ENCODE measurements around the gene CHST10. TPM values are rescaled to one million over a fixed set of nuclear protein-coding genes. Genes with fewer than 3 reads are reported as not detected.

CHST10 gene
- total and polyA plus RNA-seq, 8 donors: 1.7 to 6.5 (median 3.8) TPM

DNA sequence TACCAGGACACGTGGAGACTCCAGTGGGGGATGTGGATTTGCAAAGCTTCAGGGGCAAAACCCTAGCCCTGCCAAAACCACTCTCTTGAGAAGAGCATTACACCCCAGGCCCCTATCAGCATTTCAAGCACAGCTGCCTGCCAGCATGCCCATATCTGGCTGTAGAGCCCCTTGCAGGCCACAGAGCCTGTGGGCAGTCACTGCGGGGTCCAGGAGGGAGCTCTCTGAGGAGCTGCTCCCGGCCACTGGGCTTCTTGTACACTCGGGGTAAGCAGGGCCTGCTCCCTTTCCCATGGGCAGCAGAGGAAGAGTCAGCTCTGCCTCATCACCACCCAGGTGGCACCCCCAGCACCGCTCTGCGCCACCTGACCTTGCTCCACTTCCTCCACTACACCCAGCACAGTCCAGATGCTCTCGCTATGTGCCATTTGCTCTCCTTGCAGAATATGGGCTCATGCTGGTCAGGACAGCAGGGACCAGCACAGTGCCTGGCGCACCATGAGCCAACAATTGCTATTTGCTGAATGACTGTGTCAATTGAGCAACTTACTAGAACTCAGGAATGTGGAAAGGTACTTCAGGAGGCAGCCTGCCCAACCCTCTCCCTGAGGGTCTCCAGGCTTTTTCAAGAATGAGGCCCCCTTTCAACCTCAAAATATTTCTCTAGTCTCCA, 7.4 kb downstream of the CHST10 start:
- DNase-seq (no peak), ATAC-seq (no peak), FAIRE-seq (no peak)
- Histone ChIP-seq H3K4me3 (no peak overlapping the region), H3K27me3 (no peaks in the 10 kb centered on the region), H3K36me3 (no peaks in the 10 kb centered on the region), H3K27ac (no peak overlapping the region), H3K9me3 (no peaks in the 10 kb centered on the region), H3K4me1 (no peaks in the 10 kb centered on the region)
- 92 to 98% methylated on average over 8 of the region's 8 CpGs for WGBS, 2 donors
- TF ChIP-seq, protein P1, sequence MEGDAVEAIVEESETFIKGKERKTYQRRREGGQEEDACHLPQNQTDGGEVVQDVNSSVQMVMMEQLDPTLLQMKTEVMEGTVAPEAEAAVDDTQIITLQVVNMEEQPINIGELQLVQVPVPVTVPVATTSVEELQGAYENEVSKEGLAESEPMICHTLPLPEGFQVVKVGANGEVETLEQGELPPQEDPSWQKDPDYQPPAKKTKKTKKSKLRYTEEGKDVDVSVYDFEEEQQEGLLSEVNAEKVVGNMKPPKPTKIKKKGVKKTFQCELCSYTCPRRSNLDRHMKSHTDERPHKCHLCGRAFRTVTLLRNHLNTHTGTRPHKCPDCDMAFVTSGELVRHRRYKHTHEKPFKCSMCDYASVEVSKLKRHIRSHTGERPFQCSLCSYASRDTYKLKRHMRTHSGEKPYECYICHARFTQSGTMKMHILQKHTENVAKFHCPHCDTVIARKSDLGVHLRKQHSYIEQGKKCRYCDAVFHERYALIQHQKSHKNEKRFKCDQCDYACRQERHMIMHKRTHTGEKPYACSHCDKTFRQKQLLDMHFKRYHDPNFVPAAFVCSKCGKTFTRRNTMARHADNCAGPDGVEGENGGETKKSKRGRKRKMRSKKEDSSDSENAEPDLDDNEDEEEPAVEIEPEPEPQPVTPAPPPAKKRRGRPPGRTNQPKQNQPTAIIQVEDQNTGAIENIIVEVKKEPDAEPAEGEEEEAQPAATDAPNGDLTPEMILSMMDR (IDR thresholded peaks at IDR 0.05): no peak
- intact Hi-C loops (cut with DNase I): no loop called here

DNA sequence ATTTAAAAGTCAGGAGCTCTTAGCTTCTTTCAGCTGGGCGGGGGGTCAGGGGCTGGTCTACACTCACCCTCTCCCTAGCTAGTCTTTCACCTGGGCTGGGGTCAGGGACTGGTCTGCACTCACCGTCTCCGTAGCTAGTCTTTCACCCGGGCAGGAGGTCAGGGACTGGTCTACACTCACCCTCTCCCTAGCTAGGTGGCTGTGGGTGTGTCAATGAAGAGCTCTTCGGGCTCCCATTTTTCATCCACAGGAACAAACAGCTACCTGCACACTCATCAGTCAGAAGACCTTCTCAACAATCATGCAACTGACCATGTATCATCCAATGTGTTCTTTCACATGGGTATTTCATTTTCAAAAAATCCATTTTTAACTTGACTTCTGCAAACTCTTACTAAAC, 8.0 kb downstream of the CHST10 start:
- no peak overlapping the region for H3K4me3 ChIP-seq
- H3K4me1 ChIP-seq: no peaks in the 10 kb centered on the region
- no peaks in the 10 kb centered on the region for H3K27me3 ChIP-seq
- intact Hi-C loops (cut with DNase I): no loop called here
- no peaks in the 10 kb centered on the region for H3K9me3 ChIP-seq
- ATAC-seq: no peak
- no peak overlapping the region for H3K27ac ChIP-seq
- DNase-seq: no peak
- TF ChIP-seq, protein P1 (IDR thresholded peaks at IDR 0.05): no peak
- H3K36me3 ChIP-seq: no peaks in the 10 kb centered on the region
- no peak for FAIRE-seq
- 90 to 95% methylated on average over 5 of the region's 5 CpGs for whole genome bisulfite sequencing, 2 donors

DNA sequence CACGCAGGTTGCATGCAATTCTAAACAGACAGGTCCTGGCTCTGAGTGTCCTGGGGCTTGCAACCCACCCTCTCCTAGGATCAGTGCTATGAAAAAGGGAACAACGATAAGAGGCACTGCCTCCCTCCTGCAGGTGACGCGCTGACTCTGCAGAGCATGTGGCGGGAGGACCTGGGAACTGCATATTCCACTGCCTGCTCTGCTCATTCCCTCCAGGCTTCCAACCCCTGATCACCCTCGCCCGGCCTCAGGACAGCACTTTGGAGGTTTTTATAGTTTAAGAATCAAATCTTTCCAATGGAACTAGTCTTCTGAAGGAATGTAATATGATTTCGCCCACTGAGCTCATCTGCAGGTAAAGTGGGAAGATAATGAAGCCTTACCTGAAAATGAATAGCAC, 8.5 kb downstream of the CHST10 start:
- 92 to 94% methylated on average over 8 of the region's 8 CpGs for WGBS, 2 donors

DNA sequence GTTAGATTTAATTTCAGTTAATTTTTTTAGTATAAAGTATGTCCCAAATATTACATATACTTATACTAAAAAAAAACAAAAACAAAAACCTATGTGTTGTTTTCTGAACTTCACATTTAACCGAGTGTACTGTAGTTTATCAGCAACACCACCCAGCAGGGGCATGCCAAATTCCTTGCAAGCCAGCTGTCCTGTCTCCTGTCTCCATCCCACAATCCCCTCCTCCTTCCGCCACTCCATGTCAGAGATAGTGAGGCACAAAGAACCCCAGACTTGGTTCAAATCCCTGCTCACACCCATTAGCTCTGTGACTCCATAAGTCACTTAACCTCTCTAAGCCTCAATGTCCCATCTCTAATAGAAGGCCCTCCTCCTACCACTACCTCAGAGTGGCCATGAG, 9.4 kb downstream of the CHST10 start:
- Histone ChIP-seq H3K4me3 (no peak overlapping the region), H3K4me1 (no peaks in the 10 kb centered on the region), H3K27ac (no peak overlapping the region), H3K9me3 (no peaks in the 10 kb centered on the region), H3K27me3 (no peaks in the 10 kb centered on the region), H3K36me3 (no peaks in the 10 kb centered on the region)
- DNase-seq: no peak
- no peak for FAIRE-seq
- TF ChIP-seq, protein P1 (IDR thresholded peaks at IDR 0.05): no peak
- no peak for ATAC-seq
- intact Hi-C loops (cut with DNase I): no loop called here
- WGBS, 2 donors: 88 to 96% methylated on average over 2 of the region's 2 CpGs

More for the DNA sequence above, 8.5 kb downstream of the CHST10 start:
- no peak overlapping the region for H3K4me3 ChIP-seq
- H3K4me1 ChIP-seq: no peaks in the 10 kb centered on the region
- no peaks in the 10 kb centered on the region for H3K9me3 ChIP-seq
- no peaks in the 10 kb centered on the region for H3K36me3 ChIP-seq
- no peak for FAIRE-seq
- ATAC-seq: no peak
- TF ChIP-seq, protein P1 (IDR thresholded peaks at IDR 0.05): no peak
- H3K27ac ChIP-seq: no peak overlapping the region
- H3K27me3 ChIP-seq: no peaks in the 10 kb centered on the region
- intact Hi-C loops (cut with DNase I): no loop called here
- DNase-seq: no peak

DNA sequence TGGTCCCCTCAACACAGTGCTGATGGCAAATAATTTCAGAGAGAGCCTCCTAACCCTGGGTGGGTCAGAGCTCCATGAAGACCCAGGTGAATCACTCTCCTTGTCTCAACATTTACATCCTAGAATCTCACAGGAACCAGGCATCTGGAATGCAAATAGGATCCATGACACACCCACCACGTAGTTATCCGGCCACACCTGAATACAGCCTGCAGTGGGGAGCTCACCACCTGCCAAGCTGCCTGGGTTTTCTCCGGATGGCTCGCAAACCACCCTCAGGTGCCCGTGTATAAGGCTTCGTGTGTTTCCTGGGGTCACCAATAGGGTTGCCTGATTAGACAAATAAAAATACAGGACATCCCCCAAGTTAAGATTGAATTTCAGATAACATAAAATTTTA, 9.9 kb downstream of the CHST10 start:
- no peaks in the 10 kb centered on the region for H3K4me1 ChIP-seq
- no peaks in the 10 kb centered on the region for H3K9me3 ChIP-seq
- FAIRE-seq (no peak), DNase-seq (no peak), ATAC-seq (no peak)
- H3K27ac ChIP-seq: no peak overlapping the region
- H3K36me3 ChIP-seq: no peaks in the 10 kb centered on the region
- TF ChIP-seq, protein P1 (IDR thresholded peaks at IDR 0.05): no peak
- intact Hi-C loops (cut with DNase I): no loop called here
- WGBS, 2 donors: 90% methylated on average over 6 of the region's 6 CpGs
- H3K27me3 ChIP-seq: no peaks in the 10 kb centered on the region
- no peak overlapping the region for H3K4me3 ChIP-seq

Measured in pancreas (tissue), 10 donors.